Measurements from ENCODE around the gene COL18A1.
"Not testable (repeated sequence)": the region's sequence is repeated elsewhere in the genome, so short reads cannot be mapped to it uniquely, and the experiment has no call there.

COL18A1 gene

DNA sequence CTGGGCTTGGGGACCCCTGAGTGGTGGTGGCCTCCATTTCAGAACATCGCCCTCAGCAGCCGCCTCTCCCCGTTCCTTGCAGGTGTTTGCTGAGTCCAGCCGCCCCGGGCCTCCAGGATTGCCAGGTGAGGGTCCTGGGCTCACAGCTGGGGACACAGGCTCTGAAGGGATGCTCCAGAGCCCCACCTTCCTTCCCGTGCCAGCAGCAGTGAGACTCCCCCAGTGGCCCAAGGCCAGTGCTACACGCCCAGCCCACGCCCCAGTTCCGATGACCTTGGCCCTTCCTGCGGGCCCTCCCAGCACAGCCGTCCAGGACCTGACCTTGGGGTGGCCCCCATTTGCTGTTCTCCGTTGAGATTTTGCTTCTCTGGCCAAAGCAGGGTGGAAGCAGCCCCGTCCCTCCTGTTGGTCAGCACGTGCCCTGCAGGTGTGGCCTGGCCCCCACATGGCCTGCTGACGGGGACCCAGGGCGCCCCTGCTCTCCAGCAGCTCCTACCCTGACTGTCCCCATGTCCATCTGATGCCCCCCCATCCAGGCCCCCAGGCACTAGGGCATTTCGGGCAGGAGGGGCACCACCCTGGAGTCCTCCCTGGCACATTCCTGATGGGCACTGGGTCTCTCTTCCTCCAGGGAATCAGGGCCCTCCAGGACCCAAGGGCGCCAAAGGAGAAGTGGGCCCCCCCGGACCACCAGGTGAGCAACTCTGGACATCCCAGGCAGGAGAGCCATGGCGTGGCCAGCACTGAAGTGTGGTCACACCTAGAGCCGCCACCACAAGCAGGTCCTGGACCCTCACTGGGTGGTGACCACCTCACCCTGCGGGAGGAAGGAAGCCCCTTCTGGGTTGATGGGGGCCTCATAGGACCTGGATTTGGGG is 92.2 kb downstream of the COL18A1 start:
- DNase-seq, result no peak

GRCh38 chr21:45497846-45498645 is 93.1 kb downstream of the COL18A1 start:
- no peak for DNase-seq

DNA sequence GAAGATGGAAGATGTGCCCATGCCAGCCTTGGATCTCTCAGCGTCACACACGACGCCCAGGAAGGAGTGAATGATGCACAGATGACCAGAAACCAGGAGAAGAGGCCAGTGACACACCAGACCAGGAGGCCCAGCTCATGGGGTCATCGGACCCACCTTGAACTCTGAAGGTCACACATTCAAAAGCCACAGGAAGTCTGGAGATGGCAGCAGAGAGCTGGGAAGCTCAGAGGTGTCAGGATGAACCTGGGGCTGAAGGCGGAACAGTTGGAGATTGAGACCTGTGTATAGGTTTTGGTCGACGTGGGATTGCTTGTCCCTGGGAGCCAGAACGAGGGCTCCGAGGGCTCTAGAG is 93.7 kb downstream of the COL18A1 start:
- DNase-seq, result no peak

DNA sequence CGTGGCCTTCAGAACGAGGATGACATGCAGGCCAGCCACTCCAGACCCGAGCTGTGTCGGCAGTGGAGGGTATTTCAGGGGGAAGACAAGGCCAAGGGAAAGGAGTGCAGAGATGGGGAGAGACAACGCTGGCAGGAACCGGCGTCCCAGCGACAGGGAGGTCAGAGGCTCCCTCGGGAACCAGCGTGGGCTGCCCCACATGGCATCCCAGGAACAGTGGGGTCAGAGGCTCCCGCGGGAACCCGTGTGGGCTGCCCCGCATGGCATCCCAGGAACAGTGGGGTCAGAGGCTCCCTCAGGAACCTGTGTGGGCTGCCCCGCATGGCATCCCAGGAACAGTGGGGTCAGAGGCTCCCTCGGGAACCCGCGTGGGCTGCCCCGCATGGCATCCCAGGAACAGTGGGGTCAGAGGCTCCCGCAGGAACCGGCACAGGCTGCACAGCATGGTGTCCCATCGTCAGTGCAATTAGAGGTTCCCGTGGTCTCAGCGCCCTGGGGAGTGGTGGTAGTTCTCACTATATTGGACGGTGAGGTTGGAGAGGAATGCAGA is 94.3 kb downstream of the COL18A1 start:
- no peak for DNase-seq

GRCh38 chr21:45499970-45500577 is 95.1 kb downstream of the COL18A1 start:
- no peak for DNase-seq

GRCh38 chr21:45501081-45502005 is 96.4 kb downstream of the COL18A1 start:
- DNase-seq, result not testable (repeated sequence)

- no peak for DNase-seq
Observed at GRCh38 chr21:45502006-45502345, 97.0 kb downstream of the COL18A1 start.

DNA sequence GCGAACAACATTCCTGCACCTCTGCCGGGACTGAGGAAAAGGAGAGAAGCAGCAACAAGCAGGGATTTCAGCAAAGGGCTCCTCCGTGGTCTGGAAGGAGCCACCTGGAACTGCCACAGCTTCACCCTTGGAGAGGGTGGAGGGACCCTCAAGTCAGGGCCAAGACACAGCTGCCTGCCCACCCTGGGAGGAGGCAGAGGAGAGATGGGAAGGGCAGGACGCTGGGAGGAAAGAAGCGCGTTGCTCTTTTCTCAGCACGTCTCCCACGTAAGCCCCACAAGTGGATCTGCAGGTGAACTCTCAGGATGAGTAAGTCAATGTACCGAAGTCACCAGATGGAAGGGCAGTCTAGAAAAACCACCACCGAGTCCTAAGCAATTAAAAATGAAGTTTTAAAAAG is 97.6 kb downstream of the COL18A1 start:
- no peak for DNase-seq

GRCh38 chr21:45503226-45503625 is 98.3 kb downstream of the COL18A1 start:
- not testable (repeated sequence) for DNase-seq

DNA sequence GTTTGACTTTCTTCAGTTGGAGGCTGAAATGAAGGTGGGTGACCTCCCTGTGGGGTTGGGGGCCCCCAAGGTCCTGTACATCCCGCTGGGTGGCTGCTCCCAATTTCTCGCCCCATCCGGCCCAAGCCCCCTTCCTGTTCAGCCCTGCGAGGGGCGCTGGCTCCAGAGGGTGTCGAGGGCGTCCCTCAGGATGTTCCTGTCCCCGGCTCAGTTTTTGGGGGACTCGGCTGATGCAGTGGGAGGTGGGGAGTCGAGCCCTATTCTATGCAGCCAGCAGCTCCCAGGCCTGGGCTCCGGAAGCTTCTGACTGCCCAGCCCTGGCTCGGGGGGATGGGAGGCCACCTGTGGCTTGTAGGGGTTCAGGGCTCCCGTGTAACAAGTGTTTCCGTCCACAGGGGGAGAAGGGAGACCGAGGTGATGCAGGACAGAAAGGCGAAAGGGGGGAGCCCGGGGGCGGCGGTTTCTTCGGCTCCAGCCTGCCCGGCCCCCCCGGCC is 99.1 kb downstream of the COL18A1 start:
- DNase-seq, result no peak

GRCh38 chr21:45504516-45505415 is 99.8 kb downstream of the COL18A1 start:
- no peak for DNase-seq

DNA sequence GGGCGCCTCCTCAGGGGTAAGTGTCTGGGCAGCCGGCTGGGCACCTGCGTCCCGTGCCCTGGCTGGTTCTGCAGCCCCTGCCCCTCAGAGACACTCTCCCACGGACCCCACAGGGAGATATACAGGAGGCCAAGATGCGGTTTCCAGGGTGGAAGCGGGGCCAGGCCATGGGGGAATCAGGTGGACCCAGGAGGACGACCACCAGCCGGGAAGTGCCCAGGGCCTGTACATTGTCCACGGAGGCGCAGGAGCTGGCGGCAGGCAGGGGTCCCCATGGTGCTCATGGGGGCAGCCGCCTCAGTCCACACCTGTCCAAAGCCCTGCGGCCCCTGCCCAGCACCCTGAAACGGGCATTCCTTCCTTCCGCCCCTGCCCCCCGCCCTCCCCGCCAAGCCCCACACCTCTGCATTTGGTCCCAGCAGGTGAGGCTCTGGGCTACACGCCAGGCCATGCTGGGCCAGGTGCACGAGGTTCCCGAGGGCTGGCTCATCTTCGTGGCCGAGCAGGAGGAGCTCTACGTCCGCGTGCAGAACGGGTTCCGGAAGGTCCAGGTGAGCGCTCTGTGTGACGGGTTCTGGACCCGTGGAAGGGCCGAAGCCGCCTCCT is 100.6 kb downstream of the COL18A1 start:
- DNase-seq, result no peak

DNA sequence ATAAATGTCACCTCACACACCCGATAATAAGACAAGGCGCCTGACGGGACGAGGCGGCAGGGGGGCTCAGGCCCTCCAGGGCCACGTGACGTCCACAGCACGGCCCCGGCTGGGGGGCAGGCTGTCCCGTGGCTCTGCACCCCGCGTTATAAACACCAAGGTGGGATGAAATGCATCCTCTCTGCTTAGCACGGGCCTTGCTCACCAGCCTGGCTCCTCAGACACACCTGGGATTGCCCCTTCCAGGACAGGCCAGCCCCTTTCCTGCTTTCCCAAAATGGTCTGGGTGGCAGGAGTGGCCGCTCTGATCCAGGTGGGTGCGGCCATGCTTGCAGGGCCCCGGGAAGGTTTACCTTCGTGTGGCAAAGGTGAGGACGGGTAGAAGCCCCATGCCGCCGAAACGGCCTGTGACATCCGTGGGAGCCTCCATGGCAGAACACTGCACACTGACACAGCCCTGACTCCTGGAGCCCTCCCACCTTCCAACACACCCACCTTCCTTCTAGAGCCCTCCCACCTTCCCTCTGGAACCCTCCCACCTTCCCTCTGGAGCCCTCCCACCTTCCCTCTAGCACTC is 101.4 kb downstream of the COL18A1 start:
- DNase-seq, result no peak

DNA sequence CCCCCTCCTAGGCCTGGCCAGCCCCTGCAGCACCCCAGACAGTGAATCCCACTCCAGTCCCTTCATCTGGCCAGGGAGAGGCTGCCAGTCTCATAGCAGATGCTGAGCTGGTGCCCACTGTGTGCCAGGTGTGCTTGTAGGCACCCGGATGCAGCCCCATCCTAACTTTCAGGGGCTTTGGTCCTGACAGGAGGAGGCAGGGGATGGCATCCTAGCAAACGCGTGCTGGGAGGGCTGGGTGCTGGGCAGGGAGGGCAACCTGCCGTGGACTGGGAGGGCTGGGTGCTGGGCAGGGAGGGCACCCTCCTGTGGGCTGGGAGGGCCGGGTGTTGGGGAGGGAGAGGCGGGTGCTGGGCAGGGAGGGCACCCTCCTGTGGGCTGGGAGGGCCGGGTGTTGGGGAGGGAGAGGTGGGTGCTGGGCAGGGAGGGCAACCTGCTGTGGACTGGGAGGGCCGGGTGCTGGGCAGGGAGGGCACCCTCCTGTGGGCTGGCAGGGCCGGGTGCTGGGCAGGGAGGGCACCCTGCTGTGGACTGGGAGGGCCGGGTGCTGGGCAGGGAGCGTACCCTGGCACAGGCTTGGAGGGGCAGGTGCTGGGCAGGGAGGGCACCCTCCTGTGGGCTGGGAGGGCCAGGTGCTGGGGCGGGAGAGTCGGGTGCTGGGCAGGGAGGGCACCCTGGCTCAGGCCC is 102.0 kb downstream of the COL18A1 start:
- no peak for DNase-seq

- no peak for DNase-seq
Observed at GRCh38 chr21:45507523-45507875, 102.5 kb downstream of the COL18A1 start.

- no peak for DNase-seq
Observed at GRCh38 chr21:45507888-45508508, 103.0 kb downstream of the COL18A1 start.

DNA sequence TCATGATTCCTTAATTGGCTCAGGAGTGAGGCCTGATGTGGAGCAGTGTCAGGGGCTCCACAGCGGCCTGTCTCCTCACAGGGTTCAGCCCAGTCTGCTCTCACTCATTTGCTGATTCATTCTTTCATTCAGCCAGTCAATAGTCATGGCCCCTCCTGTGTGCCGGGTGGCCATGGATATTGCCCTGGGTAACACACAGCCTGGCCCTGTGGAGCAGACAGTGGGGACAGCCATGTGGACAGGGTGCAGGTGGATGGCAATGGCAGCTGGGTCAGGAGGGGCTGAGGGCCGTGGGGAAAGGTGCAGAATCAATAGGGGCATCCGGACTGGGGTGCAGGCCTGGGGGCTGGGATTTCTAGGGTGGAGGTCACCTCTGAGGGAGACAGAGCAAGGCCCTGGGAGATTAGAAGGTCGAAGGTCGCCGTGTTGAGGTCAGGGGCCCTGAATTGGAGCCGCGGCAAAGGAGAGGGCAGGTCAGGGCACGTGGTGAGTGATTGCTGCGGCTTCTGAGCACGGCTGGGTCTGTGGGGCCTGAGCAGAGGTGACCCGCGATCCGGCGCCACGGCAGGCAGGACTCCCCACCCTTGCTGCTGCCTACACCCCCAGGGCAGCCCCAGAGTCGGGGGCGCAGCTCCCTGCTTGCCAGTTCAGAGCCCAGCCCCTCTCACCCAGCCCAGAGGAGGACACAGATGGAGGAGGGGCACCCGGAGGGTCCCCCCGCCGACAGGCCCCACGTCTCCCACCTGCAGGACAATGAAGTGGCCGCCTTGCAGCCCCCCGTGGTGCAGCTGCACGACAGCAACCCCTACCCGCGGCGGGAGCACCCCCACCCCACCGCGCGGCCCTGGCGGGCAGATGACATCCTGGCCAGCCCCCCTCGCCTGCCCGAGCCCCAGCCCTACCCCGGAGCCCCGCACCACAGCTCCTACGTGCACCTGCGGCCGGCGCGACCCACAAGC is 103.9 kb downstream of the COL18A1 start:
- DNase-seq, result no peak
